Subcutaneous adipose tissue (tissue), 4 donors: ENCODE data around the gene PFKFB2. TPM values are rescaled to one million over a fixed set of nuclear protein-coding genes. Genes with fewer than 3 reads are reported as not detected.

Experiments
- total RNA-seq, 4 donors: library from RNA; depleted of rRNA; stranded (reverse); fragments of >200 nt; gene quantifications; one replicate each; pipeline ENCODE4 v1.1.0, GENCODE V29; 2016
- TF ChIP-seq, protein P1 (sequence below): fragments of 450-650 bp; IDR thresholded peaks from one replicate; pipeline ENCODE4 v1.5.1; 2016; ENCODE audit warnings: low read depth, mild to moderate bottlenecking, control low read depth, antibody characterized with exemption, moderate library complexity

Gene PFKFB2
- total RNA-seq, 4 donors from 2014 or later, result 5.1 to 7.5 (median 5.8) TPM

DNA sequence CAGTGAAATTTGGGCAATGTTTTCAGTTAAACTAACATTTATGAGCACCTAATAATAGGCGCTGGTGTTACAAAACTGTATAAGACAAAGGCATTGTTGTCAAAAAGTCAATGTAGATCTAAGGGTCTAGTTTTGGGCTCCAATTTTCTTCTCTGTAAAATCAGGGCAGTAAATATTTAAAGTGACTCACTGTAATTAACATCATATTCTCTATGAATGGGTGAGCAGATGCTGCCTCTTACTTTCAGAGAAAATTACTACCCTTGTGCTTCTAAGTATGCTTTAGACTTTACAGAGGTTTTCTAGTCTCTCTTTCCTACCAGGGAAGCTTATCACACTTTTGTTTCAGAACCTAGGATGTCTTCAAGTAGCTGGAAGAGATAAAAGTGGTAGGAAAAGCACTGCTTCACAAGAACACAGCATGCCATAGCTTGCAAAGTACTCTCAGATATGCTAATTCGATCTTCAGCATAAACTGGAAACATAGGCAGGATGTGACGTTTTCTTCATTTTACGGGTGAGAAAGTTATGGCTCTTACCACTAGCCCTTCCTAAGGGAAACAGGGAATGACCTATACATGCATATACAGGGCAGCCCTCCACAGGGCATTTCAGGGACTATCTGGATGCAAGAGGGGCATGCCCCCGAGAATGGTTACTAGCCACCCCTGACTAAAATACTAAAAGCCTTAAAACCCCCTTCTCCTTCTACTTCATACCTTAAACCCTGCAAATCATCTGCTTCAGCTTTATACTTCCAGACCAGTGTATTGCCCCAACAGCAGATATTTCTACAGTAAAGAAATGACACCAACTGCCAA is 23.2 kb upstream of the PFKFB2 start:
- TF ChIP-seq, protein P1, sequence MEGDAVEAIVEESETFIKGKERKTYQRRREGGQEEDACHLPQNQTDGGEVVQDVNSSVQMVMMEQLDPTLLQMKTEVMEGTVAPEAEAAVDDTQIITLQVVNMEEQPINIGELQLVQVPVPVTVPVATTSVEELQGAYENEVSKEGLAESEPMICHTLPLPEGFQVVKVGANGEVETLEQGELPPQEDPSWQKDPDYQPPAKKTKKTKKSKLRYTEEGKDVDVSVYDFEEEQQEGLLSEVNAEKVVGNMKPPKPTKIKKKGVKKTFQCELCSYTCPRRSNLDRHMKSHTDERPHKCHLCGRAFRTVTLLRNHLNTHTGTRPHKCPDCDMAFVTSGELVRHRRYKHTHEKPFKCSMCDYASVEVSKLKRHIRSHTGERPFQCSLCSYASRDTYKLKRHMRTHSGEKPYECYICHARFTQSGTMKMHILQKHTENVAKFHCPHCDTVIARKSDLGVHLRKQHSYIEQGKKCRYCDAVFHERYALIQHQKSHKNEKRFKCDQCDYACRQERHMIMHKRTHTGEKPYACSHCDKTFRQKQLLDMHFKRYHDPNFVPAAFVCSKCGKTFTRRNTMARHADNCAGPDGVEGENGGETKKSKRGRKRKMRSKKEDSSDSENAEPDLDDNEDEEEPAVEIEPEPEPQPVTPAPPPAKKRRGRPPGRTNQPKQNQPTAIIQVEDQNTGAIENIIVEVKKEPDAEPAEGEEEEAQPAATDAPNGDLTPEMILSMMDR, result no peak

DNA sequence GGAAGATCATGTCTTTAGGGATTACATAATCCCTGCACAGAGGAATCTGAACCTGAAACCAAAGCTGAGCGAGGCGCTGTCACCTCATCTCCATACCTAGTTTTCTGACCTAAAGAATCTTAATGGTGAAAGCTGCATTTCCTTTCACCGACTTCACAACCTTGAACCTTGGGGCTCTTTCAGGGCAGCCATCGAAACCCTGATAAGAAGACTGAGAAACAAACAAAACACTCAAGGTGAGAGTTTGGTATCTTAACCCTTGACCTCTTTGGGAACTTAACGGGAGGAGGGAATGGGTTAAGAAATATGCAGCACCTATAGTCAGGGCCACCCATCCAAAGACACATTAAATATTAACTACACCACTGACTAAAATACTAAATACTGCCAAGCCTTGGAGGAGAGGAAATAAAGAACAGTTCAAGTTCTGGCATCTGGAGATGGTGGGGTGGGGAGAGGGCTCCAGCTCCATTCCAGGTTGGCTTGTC is 22.5 kb upstream of the PFKFB2 start:
- TF ChIP-seq, protein P1, result no peak

DNA sequence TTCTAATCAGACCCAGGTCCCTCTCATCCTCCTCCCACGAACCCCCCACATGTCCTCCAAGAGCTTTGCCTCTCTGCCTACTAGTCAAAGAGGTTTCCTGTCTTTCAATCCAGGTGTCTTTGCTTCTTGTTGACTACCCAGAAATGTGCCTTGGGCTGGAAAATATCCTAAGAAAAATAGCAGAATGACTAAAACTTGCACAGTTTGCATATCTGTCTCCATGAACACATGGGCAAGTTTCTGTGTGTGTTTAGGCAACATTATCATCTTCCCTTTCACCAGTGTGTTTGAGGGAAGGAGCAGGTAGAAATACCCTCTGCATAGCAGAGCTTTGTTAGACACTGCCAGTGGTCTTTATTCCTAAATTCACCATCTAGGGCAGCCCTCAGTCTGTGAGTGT is 22.1 kb upstream of the PFKFB2 start:
- TF ChIP-seq, protein P1, result no peak

DNA sequence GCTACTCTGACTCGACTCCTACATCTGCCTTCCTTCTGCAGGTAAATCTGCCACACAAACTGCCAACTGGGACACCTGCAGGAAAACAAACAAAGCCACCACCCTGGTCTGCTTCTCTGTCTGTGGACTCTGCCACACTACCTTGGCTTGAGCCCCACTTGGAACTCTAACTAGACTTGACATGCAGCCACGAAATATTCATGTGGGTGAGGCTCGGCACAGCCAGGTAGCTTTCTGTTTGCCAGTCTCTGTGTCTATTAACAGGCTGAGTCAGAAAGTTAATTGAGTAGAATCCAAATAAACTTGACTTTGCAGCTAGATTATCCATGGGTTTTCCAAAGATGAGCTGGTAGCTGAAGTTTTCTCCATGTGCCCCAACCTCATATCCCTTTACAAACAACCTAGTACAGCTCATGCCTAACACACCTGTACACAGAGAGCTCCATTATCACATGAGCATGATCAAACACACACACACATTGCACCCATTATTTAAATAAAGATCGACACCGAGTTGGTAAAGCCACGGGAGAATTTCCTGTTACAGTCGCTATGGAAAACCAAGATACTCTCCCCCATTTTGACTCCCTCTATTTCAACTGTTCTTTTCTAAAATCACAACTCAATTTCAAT is 21.3 kb upstream of the PFKFB2 start:
- TF ChIP-seq, protein P1, result no peak

DNA sequence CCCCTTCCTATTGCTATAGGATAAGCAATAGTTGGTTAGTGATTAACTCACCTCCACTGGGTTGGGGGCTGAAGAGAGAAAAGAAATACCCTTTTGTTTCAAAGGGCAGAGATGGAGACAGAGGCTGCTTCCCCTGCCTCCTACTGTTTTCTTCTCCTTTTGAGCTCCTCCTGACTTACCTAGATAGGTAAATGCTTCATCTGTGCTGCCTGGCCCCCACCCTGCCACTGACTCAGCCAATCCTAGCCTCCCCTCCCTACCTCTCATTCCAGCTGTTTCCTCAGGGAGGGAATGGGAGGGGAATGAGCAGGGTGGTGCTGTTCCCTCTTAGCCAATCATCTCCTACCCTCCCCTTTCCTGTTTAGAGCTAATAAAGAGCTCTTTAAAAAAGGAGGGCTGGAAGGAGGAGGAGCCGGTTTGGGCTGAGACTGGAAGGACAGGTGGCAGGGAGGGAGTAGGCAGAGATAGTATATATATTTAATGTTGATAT is 20.5 kb upstream of the PFKFB2 start, which contains the start of gene C1orf116:
C1orf116 (minus strand) TSS at position 229 of the 490 bp plus-strand sequence. CDS start 5,158 bp downstream, outside the sequence.
- TF ChIP-seq, protein P1, result no peak

DNA sequence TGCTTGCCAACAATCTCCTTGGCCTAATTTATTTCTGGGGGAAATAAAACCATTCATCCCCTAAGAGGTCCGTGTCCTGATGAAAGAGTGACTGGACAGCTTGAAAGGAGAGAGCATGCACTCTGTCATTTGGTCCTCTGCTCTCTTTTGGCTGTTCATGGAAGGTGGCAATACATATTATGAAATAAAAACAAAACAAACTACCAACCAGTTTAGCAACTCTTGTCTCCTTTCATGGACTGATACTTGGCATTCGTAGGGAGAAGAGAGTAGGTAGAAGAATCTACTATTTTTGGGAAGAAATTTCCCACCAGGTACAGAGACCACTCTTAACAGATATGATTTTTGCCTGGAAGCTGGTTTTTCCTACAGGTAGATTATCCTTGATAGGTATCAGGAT is 19.8 kb upstream of the PFKFB2 start:
- TF ChIP-seq, protein P1, result no peak

DNA sequence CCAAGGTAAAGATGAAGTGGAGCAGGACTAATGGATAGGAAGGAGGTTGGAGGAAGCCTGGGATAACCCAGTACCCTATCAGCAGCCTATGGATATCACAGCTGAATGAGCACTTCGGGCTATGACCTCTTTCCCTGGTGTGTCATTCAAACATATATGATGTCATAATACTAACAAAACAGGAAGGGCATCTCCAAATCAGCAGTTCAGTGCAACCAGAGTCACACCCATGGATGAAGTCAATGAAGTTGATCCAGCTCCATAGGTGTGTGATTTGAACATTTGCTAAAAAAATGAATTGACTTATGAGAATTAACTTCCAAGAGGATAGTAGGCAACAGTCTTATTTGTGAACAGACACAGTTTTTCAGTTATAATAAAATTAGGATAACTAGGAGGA is 18.9 kb upstream of the PFKFB2 start:
- TF ChIP-seq, protein P1, result no peak
